Kidney (tissue), 22 donors: ENCODE data around the gene C10orf120. TPM values are rescaled to one million over a fixed set of nuclear protein-coding genes. Genes with fewer than 3 reads are reported as not detected.

Source experiments
- DNase-seq, 5 donors: peaks; one replicate each; pipeline ENCODE4 v3.0.0-alpha.2; 2013 to 2020
- FAIRE-seq: peaks from 2 replicates; lab custom pipeline; 2012; peaks lifted over from hg19 to GRCh38; lab: Jason Lieb, UNC
- H3K27ac ChIP-seq, 2 donors: one replicate each; pipeline ENCODE4 v1.7.0; 2013; ENCODE audit warnings: low read depth in 2 of 2, low read length in 2 of 2, inconsistent platforms in 1 of 2
- H3K27me3 ChIP-seq: one replicate; pipeline ENCODE4 v1.7.1; 2013; ENCODE audit warnings: low read length, inconsistent platforms; ENCODE audit not compliant: control insufficient read depth, insufficient read depth
- H3K36me3 ChIP-seq, 3 donors: one replicate each; pipeline versions ENCODE4 v1.7.0 to v1.7.1; 2013; ENCODE audit warnings: low read length in 3 of 3, control low read depth in 1 of 3, inconsistent platforms in 1 of 3; ENCODE audit not compliant: insufficient read depth in 3 of 3, control insufficient read depth in 2 of 3
- H3K4me1 ChIP-seq, 3 donors: one replicate each; pipeline versions ENCODE4 v1.7.0 to v1.7.1; 2013; ENCODE audit warnings: low read length in 3 of 3, inconsistent platforms in 1 of 3, low read depth in 1 of 3; ENCODE audit not compliant: control insufficient read depth in 2 of 3, insufficient read depth in 2 of 3
- H3K4me3 ChIP-seq, 3 donors: one replicate each; pipeline versions ENCODE4 v1.7.0 to v1.8.1; 2013; ENCODE audit warnings: low read length in 3 of 3, control low read depth in 1 of 3, inconsistent platforms in 1 of 3
- H3K9ac ChIP-seq, 3 donors: one replicate each; pipeline versions ENCODE4 v1.7.0 to v1.7.1; 2013; ENCODE audit warnings: low read length in 3 of 3, control low read depth in 1 of 3, inconsistent platforms in 1 of 3
- H3K9me3 ChIP-seq, 3 donors: one replicate each; pipeline versions ENCODE4 v1.7.0 to v1.7.1; 2013; ENCODE audit warnings: low read length in 3 of 3, control low read depth in 1 of 3, inconsistent platforms in 1 of 3; ENCODE audit not compliant: control insufficient read depth in 2 of 3, insufficient read depth in 1 of 3
- intact Hi-C: fragments of 100-400 bp; cut with DNase I; formaldehyde crosslinking; loops from one replicate; pipeline ENCODE4 v1.11.1; 2022
- long read RNA-seq, 10 donors: library from polyadenylated mRNA in 1 of 10; unstranded in 1 of 10; transcript quantifications; one replicate each; pipeline ENCODE4 v2.0.0 and lab custom pipeline, GENCODE V29; 2021 to 2026
- polyA plus RNA-seq: library from polyadenylated mRNA; stranded (reverse); fragments of 350-450 nt; fragmentation: Illumina TruSeq; extraction: RNeasy Lipid Tissue Mini Kit (QIAGEN cat#74804); gene quantifications from one replicate; pipeline ENCODE4 v1.2.3, GENCODE V29; 2014; ENCODE audit warnings: low read depth, low replicate concordance; ENCODE audit not compliant: insufficient read depth
- total RNA-seq: library from RNA; stranded (reverse); fragmentation: NEBNext Ultra II Directional; extraction: Animal tissue kit (Norgen Biotek cat#: 25700); gene quantifications from one replicate; pipeline ENCODE4 v1.2.1, GENCODE V29; 2021
- TF ChIP-seq, protein P1 (sequence below): IDR thresholded peaks from 3 replicates; pipeline ENCODE4 v1.5.1; 2012; ENCODE audit warnings: mild to moderate bottlenecking, moderate library complexity, borderline replicate concordance; ENCODE audit not compliant: insufficient read depth; ENCODE audit errors: extremely low read depth
- donor health status: control.
- donor health status: control.
- donor health status: control.
- donor health status: control.
- donor health status: control.
- donor health status: DM: yes; HTN: yes; CAD: no.
- donor health status: Normal renal cell carcinoma (clear cell type).

Gene C10orf120
- total RNA-seq: not detected
- not detected for polyA plus RNA-seq
- long read RNA-seq, donor 1: 0 reads
- long read RNA-seq, donor 2: 0 reads
- long read RNA-seq, donor 3: 0 reads
- long read RNA-seq, donor 4: 0 reads
- long read RNA-seq, donor 5: 0 reads
- long read RNA-seq, donor 6: 0 reads
- long read RNA-seq, donor 7: 0 reads
- long read RNA-seq, donor 8: 0 reads
- long read RNA-seq, donor 9: 0 reads
- long read RNA-seq, donor 10: 0 reads

DNA sequence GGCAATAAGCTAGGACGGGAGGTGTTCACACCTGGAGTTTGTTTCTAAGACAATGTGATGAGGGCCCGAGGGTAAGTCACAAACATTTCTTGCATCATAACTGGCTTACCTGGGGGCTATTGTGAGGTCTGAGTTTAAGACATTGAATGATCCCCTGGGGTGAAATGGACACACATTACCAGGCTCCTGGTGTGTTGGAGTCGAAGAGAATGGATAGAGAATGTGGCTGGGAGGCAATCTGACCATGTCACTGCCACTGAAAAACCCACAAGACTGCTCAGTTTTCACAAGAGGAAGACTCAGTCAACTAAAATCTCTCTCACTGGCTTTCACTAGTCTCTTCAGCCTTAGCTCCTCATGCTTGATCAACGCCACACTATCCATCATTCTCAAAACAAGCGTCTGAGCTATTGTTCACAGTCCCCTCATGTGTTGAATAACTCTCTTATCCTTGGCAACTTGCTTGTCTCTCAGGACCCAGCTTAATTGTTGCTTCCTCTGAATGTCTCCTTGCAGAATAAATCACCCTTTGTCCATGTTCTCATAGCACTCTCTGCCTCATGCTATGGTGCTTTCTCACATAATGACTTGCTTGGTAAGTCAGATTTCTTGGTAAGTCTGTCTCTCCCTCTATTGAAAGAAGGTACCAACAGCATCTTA lies at the start of gene C10orf120:
Gene C10orf120, minus strand, starts transcription at position 51 of the 660 bp plus-strand sequence. CDS start 56 bp downstream, outside the sequence.
- no peaks in the 10 kb centered on the region for H3K9me3 ChIP-seq
- H3K4me1 ChIP-seq: no peaks in the 10 kb centered on the region
- FAIRE-seq: no peak
- H3K27ac ChIP-seq: no peak within 1 kb of the TSS
- no peaks in the 10 kb centered on the region for H3K27me3 ChIP-seq
- no peak within 1 kb of the TSS for H3K4me3 ChIP-seq
- DNase-seq: no peak
- no peak within 1 kb of the TSS for H3K9ac ChIP-seq
- TF ChIP-seq, protein P1, sequence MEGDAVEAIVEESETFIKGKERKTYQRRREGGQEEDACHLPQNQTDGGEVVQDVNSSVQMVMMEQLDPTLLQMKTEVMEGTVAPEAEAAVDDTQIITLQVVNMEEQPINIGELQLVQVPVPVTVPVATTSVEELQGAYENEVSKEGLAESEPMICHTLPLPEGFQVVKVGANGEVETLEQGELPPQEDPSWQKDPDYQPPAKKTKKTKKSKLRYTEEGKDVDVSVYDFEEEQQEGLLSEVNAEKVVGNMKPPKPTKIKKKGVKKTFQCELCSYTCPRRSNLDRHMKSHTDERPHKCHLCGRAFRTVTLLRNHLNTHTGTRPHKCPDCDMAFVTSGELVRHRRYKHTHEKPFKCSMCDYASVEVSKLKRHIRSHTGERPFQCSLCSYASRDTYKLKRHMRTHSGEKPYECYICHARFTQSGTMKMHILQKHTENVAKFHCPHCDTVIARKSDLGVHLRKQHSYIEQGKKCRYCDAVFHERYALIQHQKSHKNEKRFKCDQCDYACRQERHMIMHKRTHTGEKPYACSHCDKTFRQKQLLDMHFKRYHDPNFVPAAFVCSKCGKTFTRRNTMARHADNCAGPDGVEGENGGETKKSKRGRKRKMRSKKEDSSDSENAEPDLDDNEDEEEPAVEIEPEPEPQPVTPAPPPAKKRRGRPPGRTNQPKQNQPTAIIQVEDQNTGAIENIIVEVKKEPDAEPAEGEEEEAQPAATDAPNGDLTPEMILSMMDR: no peak
- no peaks in the 10 kb centered on the region for H3K36me3 ChIP-seq
- intact Hi-C loops: no loop called here

DNA sequence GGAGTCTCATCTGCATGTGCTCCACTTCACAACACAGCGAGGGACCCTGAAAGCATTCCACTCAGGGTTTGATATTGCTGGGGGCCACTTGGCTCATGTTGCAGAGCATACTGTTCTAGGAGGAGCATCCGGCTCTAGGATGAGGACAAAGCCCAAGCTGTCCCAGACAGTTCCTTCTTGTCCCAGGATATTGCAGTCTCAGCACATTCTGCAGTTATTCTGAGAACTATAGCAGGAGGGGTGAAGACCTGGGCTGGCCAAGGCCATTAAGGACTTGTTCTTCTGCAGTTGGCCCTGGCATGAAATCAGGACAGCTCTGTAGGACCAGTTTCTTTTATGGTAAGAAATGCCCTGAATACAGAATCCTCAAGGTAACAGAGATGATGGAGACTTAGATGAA lies 48.9 kb upstream of the C10orf120 start:
- TF ChIP-seq, protein P1: no peak
- no peaks in the 10 kb centered on the region for H3K9me3 ChIP-seq
- no peak overlapping the region for H3K4me3 ChIP-seq
- H3K4me1 ChIP-seq: no peaks in the 10 kb centered on the region
- DNase-seq (no peak), FAIRE-seq (no peak)
- no peaks in the 10 kb centered on the region for H3K36me3 ChIP-seq
- H3K27me3 ChIP-seq: no peaks in the 10 kb centered on the region
- intact Hi-C loops: no loop called here
- no peak overlapping the region for H3K9ac ChIP-seq
- no peak overlapping the region for H3K27ac ChIP-seq

DNA sequence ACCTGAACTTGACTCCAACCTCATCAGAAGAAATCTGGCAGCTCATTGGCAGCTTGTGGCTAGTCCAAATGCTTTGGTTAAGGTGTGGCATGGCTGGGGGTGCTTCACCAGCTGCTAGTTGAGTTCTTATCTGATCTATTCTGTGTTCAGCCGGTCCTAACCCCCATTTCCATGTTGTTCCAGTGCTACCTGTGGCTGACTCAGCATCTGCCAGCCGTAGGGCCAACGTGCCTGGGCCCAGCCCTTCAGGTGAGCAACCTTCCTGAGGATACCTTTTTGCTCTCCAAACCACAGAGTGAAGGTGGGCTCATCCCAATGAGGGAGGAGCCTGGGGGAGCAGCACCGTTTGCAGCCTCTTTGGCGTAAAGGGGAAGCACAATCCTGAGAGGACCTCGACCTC lies 46.8 kb upstream of the C10orf120 start:
- no peak for FAIRE-seq
- no peak overlapping the region for H3K4me3 ChIP-seq
- DNase-seq: no peak
- H3K9me3 ChIP-seq: no peaks in the 10 kb centered on the region
- H3K4me1 ChIP-seq: no peaks in the 10 kb centered on the region
- no peak overlapping the region for H3K27ac ChIP-seq
- intact Hi-C loops: no loop called here
- no peak overlapping the region for H3K9ac ChIP-seq
- H3K27me3 ChIP-seq: no peaks in the 10 kb centered on the region
- H3K36me3 ChIP-seq: no peaks in the 10 kb centered on the region
- TF ChIP-seq, protein P1: no peak
